Thoracic aorta (tissue), 2 donors: Measurements from ENCODE around the gene OTOA. TPM values are rescaled to one million over a fixed set of nuclear protein-coding genes. Genes with fewer than 3 reads are reported as not detected.
"Not testable (repeated sequence)": the region's sequence is repeated elsewhere in the genome, so short reads cannot be mapped to it uniquely, and the experiment has no call there.

Experiments used
- ATAC-seq: fragments of 150-250 bp; one replicate; pipeline ENCODE4 v1.8.0; 2017; ENCODE audit warnings: low read depth; ENCODE audit not compliant: insufficient number of reproducible peaks, low FRiP score
- DNase-seq: peaks from one replicate; pipeline ENCODE4 v3.0.0-alpha.2; 2020; ENCODE audit warnings: low spot score
- H3K27ac ChIP-seq, 2 donors: fragments of 200-600 bp; sonication (generic); 1 replicate in 1 of 2; 2 replicates in 1 of 2; pipeline ENCODE4 v1.5.1; 2016; ENCODE audit warnings: mild to moderate bottlenecking in 2 of 2, moderate library complexity in 2 of 2
- H3K27me3 ChIP-seq: fragments of 200-600 bp; sonication (generic); replicated peaks from 2 replicates; pipeline ENCODE4 v1.6.0; 2016; ENCODE audit warnings: mild to moderate bottlenecking; ENCODE audit not compliant: insufficient read depth
- H3K36me3 ChIP-seq: fragments of 200-600 bp; sonication (generic); one replicate; pipeline ENCODE4 v1.5.1; 2016
- H3K4me1 ChIP-seq, 2 donors: fragments of 200-600 bp; sonication (generic); 1 replicate in 1 of 2; 2 replicates in 1 of 2; pipeline versions ENCODE4 v1.5.1 to v1.6.0; 2016; ENCODE audit warnings: low read depth in 2 of 2, mild to moderate bottlenecking in 1 of 2; ENCODE audit not compliant: control insufficient read depth in 1 of 2
- H3K4me3 ChIP-seq: fragments of 200-600 bp; sonication (generic); 2 replicates; pipeline ENCODE4 v1.5.1; 2016; ENCODE audit warnings: mild to moderate bottlenecking
- H3K9me3 ChIP-seq: fragments of 200-600 bp; sonication (generic); 2 replicates; pipeline ENCODE4 v1.5.1; 2016
- total RNA-seq, 2 donors: library from RNA; depleted of rRNA; stranded (reverse); fragments of >200 nt; gene quantifications; one replicate each; pipeline versions ENCODE4 v1.1.0 to v1.2.3, GENCODE V29; 2016
- TF ChIP-seq, protein P1 (sequence below): fragments of 200-600 bp; sonication (generic); IDR thresholded peaks from one replicate; pipeline ENCODE4 v1.5.1; 2019; ENCODE audit warnings: antibody characterized with exemption

Gene OTOA
- total RNA-seq, 2 donors from 2014 or later = 0.21 TPM; not detected in 1

- H3K36me3 ChIP-seq = no peaks in the 10 kb centered on the region
- TF ChIP-seq, protein P1, sequence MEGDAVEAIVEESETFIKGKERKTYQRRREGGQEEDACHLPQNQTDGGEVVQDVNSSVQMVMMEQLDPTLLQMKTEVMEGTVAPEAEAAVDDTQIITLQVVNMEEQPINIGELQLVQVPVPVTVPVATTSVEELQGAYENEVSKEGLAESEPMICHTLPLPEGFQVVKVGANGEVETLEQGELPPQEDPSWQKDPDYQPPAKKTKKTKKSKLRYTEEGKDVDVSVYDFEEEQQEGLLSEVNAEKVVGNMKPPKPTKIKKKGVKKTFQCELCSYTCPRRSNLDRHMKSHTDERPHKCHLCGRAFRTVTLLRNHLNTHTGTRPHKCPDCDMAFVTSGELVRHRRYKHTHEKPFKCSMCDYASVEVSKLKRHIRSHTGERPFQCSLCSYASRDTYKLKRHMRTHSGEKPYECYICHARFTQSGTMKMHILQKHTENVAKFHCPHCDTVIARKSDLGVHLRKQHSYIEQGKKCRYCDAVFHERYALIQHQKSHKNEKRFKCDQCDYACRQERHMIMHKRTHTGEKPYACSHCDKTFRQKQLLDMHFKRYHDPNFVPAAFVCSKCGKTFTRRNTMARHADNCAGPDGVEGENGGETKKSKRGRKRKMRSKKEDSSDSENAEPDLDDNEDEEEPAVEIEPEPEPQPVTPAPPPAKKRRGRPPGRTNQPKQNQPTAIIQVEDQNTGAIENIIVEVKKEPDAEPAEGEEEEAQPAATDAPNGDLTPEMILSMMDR = no peak
- H3K27ac ChIP-seq = no peak overlapping the region
- H3K27me3 ChIP-seq = no peaks in the 10 kb centered on the region
- ATAC-seq (no peak), DNase-seq (no peak)
- no peaks in the 10 kb centered on the region for H3K9me3 ChIP-seq
- no peak overlapping the region for H3K4me3 ChIP-seq
- H3K4me1 ChIP-seq = no peaks in the 10 kb centered on the region
Measured at GRCh38 chr16:21683184-21683583, 19.4 kb downstream of the OTOA start.

- H3K27me3 ChIP-seq = no peaks in the 10 kb centered on the region
- no peaks in the 10 kb centered on the region for H3K4me1 ChIP-seq
- no peak overlapping the region for H3K27ac ChIP-seq
- H3K4me3 ChIP-seq = no peak overlapping the region
- TF ChIP-seq, protein P1 = no peak
- no peak for DNase-seq
- H3K36me3 ChIP-seq = no peaks in the 10 kb centered on the region
- ATAC-seq = no peak
- no peaks in the 10 kb centered on the region for H3K9me3 ChIP-seq
Measured at GRCh38 chr16:21684199-21684598, 20.4 kb downstream of the OTOA start.

- TF ChIP-seq, protein P1 = no peak
- H3K4me1 ChIP-seq = no peaks in the 10 kb centered on the region
- DNase-seq (no peak), ATAC-seq (no peak)
- no peaks in the 10 kb centered on the region for H3K9me3 ChIP-seq
- no peaks in the 10 kb centered on the region for H3K27me3 ChIP-seq
- no peak overlapping the region for H3K4me3 ChIP-seq
- no peaks in the 10 kb centered on the region for H3K36me3 ChIP-seq
- no peak overlapping the region for H3K27ac ChIP-seq
Measured at GRCh38 chr16:21685034-21685455, 21.3 kb downstream of the OTOA start.

DNA sequence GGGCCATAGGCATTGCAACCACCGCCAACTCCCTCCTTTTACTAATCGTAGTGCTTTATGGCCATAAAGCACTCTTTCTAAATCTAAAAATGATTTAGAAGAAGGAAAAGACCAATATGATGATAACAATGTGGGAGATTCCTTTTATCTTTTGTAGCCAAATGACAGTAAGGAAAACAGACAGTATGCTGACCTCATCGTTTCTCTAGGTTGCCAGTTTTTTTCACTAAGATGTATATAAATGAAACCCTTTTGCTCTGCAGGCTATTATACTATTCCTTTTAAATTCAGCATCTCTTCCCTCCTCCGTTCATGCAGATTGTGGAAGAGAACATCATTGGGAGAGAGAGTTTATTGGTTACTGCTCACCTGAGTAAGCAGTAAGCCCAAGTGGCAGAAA, 25.3 kb downstream of the OTOA start:
- H3K4me3 ChIP-seq = no peak overlapping the region
- H3K27me3 ChIP-seq = no peaks in the 10 kb centered on the region
- TF ChIP-seq, protein P1 = no peak

DNA sequence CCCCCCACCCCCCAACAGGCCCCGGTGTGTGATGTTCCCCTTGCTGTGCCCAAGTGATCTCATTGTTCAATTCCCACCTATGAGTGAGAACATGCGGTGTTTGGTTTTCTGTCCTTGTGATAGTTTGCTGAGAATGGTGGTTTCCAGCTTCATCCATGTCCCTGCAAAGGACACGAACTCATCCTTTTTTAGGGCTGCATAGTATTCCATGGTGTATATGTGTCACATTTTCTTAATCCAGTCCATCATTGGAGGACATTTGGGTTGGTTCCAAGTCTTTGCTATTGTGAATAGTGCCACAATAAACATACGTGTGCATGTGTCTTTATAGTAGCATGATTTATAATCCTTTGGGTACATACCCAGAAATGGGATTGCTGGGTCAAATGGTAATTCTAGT, 27.2 kb downstream of the OTOA start:
- not testable (repeated sequence) for H3K4me3 ChIP-seq, ATAC-seq, H3K4me1 ChIP-seq, DNase-seq, H3K36me3 ChIP-seq, H3K9me3 ChIP-seq, H3K27ac ChIP-seq, H3K27me3 ChIP-seq

More for the DNA sequence above, 25.3 kb downstream of the OTOA start:
- H3K36me3 ChIP-seq = no peaks in the 10 kb centered on the region
- H3K9me3 ChIP-seq = no peaks in the 10 kb centered on the region
- H3K4me1 ChIP-seq = no peaks in the 10 kb centered on the region
- no peak for ATAC-seq
- DNase-seq = no peak
- H3K27ac ChIP-seq = no peak overlapping the region

DNA sequence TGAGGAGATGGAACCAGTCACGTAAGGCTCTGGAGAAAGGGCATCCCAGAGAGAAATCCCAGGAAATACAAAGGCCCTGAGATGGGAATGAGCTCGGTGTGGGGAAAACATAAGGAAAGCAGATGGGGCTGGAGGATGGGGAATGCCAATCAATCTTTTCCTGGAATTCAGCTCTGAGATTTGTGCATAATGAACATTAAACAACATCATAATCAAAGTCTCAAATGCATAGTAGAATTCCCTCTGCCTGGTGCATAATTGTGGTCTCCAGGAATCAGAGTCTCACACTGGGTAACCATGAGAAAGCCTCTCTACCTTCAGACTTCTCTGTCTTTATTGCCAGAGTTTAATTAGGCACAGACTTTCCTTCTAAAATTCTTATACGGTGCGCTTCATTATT, 30.8 kb downstream of the OTOA start:
- DNase-seq (no peak), ATAC-seq (no peak)
- Histone ChIP-seq H3K9me3 (no peaks in the 10 kb centered on the region), H3K4me1 (no peaks in the 10 kb centered on the region), H3K36me3 (no peaks in the 10 kb centered on the region), H3K27me3 (no peaks in the 10 kb centered on the region), H3K4me3 (no peak overlapping the region), H3K27ac (no peak overlapping the region)
- TF ChIP-seq, protein P1 = no peak
